ENCODE measurements around the gene C16orf87.

DNA sequence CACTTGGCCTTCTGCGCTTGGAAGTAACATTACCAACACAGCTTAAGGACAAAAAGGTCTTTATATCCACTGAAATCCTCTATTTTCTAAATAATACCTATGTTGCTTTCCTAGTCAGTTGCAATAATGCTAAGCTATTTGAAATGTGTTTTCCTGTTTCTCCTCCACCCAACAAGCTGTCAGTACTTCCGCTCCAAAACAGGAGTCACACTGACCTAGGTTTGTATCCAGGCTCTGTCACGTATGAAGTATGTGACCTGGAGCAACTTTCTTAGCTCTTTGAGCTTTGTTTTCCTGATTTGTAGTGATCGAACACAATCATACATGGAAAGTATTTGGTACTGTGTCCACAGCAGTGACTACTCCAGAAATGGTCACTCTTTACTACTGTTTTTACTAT is 58.5 kb downstream of the C16orf87 start:
- TF ChIP-seq, protein P1, sequence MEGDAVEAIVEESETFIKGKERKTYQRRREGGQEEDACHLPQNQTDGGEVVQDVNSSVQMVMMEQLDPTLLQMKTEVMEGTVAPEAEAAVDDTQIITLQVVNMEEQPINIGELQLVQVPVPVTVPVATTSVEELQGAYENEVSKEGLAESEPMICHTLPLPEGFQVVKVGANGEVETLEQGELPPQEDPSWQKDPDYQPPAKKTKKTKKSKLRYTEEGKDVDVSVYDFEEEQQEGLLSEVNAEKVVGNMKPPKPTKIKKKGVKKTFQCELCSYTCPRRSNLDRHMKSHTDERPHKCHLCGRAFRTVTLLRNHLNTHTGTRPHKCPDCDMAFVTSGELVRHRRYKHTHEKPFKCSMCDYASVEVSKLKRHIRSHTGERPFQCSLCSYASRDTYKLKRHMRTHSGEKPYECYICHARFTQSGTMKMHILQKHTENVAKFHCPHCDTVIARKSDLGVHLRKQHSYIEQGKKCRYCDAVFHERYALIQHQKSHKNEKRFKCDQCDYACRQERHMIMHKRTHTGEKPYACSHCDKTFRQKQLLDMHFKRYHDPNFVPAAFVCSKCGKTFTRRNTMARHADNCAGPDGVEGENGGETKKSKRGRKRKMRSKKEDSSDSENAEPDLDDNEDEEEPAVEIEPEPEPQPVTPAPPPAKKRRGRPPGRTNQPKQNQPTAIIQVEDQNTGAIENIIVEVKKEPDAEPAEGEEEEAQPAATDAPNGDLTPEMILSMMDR (IDR thresholded peaks at IDR 0.05), result no peak
- no peak for TF ChIP-seq POLR2A (IDR thresholded peaks at IDR 0.05)
- no peak for TF ChIP-seq POLR2AphosphoS5 (IDR thresholded peaks at IDR 0.05)
